Measurements from ENCODE around the gene CCR9. TPM values are rescaled to one million over a fixed set of nuclear protein-coding genes. Genes with fewer than 3 reads are reported as not detected.

CCR9 gene
- total and polyA plus RNA-seq, 9 donors, result 0.09 TPM; not detected in 8

- WGBS (ENCODE audit: insufficient coverage), result 67% methylated on average over 1 of the region's 6 CpGs
- Histone ChIP-seq H3K4me1 (ENCODE audit: control insufficient read depth, insufficient read depth, low read length) (no peaks in the 10 kb centered on the region), H3K36me3 (ENCODE audit: control insufficient read depth, insufficient read depth, low read length) (no peaks in the 10 kb centered on the region), H3K27ac (ENCODE audit: low read length) (no peak overlapping the region), H3K9me3 (replicated peaks; ENCODE audit: control insufficient read depth, low read depth, low read length) (no peaks in the 10 kb centered on the region), H3K4me3 (ENCODE audit: low read length) (no peak overlapping the region), H3K27me3 (ENCODE audit: control insufficient read depth, insufficient read depth, low read length) (no peaks in the 10 kb centered on the region)
- no peak for DNase-seq
Observed at GRCh38 chr3:45871780-45872179, 14.6 kb upstream of the CCR9 start.

DNA sequence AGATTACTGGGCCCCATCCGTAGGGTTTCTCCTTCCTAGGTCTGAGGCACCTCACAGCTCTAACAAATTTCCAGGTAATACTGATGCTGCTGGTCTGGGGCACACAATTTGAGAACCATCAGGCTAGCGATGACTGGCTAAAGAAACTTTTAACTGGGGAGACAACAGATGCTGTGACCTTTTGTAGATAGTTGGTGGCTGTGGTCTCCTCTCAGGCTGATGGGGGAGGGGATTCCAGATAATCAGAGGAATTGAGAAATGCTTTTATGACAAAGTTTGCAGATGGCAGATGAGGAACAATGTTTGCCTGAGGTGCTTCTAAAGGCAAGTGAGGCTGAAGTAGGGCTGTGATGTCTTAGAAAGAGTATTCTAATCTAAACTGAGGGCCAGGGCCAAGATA is 13.8 kb upstream of the CCR9 start:
- Histone ChIP-seq H3K9me3 (replicated peaks; ENCODE audit: control insufficient read depth, low read depth, low read length) (no peaks in the 10 kb centered on the region), H3K4me3 (ENCODE audit: low read length) (no peak overlapping the region), H3K27me3 (ENCODE audit: control insufficient read depth, insufficient read depth, low read length) (no peaks in the 10 kb centered on the region), H3K4me1 (ENCODE audit: control insufficient read depth, insufficient read depth, low read length) (no peaks in the 10 kb centered on the region), H3K36me3 (ENCODE audit: control insufficient read depth, insufficient read depth, low read length) (no peaks in the 10 kb centered on the region), H3K27ac (ENCODE audit: low read length) (no peak overlapping the region)
- no peak for DNase-seq
- WGBS (ENCODE audit: insufficient coverage), result 67% methylated on average over 1 of the region's 2 CpGs

- Histone ChIP-seq H3K27ac (ENCODE audit: low read length) (no peak overlapping the region), H3K4me3 (ENCODE audit: low read length) (no peak overlapping the region), H3K27me3 (ENCODE audit: control insufficient read depth, insufficient read depth, low read length) (no peaks in the 10 kb centered on the region), H3K4me1 (ENCODE audit: control insufficient read depth, insufficient read depth, low read length) (no peaks in the 10 kb centered on the region), H3K9me3 (replicated peaks; ENCODE audit: control insufficient read depth, low read depth, low read length) (no peaks in the 10 kb centered on the region), H3K36me3 (ENCODE audit: control insufficient read depth, insufficient read depth, low read length) (no peaks in the 10 kb centered on the region)
- no peak for DNase-seq
Observed at GRCh38 chr3:45873036-45873435, 13.3 kb upstream of the CCR9 start.

DNA sequence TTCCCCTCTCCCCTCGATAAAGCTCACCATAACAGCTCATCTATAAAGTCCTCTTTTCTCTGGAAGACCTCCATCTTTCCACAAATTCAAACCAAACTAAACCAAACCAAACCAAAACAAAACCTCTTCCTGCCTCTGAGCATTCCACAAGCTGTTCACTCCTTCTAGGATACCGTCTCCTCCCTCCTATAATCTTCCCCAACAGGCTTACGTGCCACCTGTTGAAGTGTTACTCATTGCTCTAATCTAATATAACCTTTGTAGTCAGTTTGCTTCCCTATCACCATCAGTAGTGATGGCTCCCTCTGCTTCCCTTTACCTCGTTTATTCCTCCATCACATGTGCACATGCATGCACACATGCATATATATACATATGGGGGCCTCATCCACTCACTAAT is 12.7 kb upstream of the CCR9 start:
- H3K4me1 ChIP-seq (ENCODE audit: control insufficient read depth, insufficient read depth, low read length), result no peaks in the 10 kb centered on the region
- H3K27me3 ChIP-seq (ENCODE audit: control insufficient read depth, insufficient read depth, low read length), result no peaks in the 10 kb centered on the region
- no peak for DNase-seq
- H3K36me3 ChIP-seq (ENCODE audit: control insufficient read depth, insufficient read depth, low read length), result no peaks in the 10 kb centered on the region
- no peak overlapping the region for H3K4me3 ChIP-seq (ENCODE audit: low read length)
- 73% methylated on average over 4 of the region's 4 CpGs for WGBS (ENCODE audit: insufficient coverage)
- H3K9me3 ChIP-seq (replicated peaks; ENCODE audit: control insufficient read depth, low read depth, low read length), result no peaks in the 10 kb centered on the region
- H3K27ac ChIP-seq (ENCODE audit: low read length), result no peak overlapping the region

- Histone ChIP-seq H3K27ac (ENCODE audit: low read length) (no peak overlapping the region), H3K4me3 (ENCODE audit: low read length) (no peak overlapping the region), H3K27me3 (ENCODE audit: control insufficient read depth, insufficient read depth, low read length) (no peaks in the 10 kb centered on the region), H3K9me3 (replicated peaks; ENCODE audit: control insufficient read depth, low read depth, low read length) (no peaks in the 10 kb centered on the region), H3K36me3 (ENCODE audit: control insufficient read depth, insufficient read depth, low read length) (no peaks in the 10 kb centered on the region), H3K4me1 (ENCODE audit: control insufficient read depth, insufficient read depth, low read length) (no peaks in the 10 kb centered on the region)
- no peak for DNase-seq
- WGBS (ENCODE audit: insufficient coverage), result no CpG with 5 or more reads among the region's 5 CpGs
Observed at GRCh38 chr3:45874677-45875346, 11.5 kb upstream of the CCR9 start.

DNA sequence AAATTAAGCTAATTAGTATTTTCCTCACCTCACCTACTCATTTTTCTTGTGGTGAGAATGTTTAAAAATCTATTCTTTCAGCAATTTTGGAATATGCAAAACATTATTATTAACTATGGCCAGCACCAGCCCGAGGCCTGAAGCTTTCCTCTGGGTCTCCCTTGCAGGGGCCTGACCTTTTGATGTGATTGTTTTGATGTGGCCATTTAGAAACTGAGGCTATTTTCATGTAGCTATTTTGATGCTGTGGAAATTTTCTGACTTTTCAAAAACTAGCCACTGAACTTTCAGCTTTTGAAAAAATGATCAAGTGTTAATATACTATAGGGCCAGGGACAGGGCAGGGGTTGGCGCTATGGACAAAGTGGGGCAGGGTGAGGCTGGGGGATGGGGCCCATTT is 8.2 kb upstream of the CCR9 start:
- no peaks in the 10 kb centered on the region for H3K27me3 ChIP-seq (ENCODE audit: control insufficient read depth, insufficient read depth, low read length)
- no peaks in the 10 kb centered on the region for H3K36me3 ChIP-seq (ENCODE audit: control insufficient read depth, insufficient read depth, low read length)
- no peak for DNase-seq
- H3K4me3 ChIP-seq (ENCODE audit: low read length), result no peak overlapping the region
- no peak overlapping the region for H3K27ac ChIP-seq (ENCODE audit: low read length)
- H3K4me1 ChIP-seq (ENCODE audit: control insufficient read depth, insufficient read depth, low read length), result no peaks in the 10 kb centered on the region
- WGBS (ENCODE audit: insufficient coverage), result no CpG with 5 or more reads among the region's 2 CpGs
- H3K9me3 ChIP-seq (replicated peaks; ENCODE audit: control insufficient read depth, low read depth, low read length), result no peaks in the 10 kb centered on the region

- no peak for DNase-seq
Observed at GRCh38 chr3:45880725-45881077, 5.6 kb upstream of the CCR9 start.

DNA sequence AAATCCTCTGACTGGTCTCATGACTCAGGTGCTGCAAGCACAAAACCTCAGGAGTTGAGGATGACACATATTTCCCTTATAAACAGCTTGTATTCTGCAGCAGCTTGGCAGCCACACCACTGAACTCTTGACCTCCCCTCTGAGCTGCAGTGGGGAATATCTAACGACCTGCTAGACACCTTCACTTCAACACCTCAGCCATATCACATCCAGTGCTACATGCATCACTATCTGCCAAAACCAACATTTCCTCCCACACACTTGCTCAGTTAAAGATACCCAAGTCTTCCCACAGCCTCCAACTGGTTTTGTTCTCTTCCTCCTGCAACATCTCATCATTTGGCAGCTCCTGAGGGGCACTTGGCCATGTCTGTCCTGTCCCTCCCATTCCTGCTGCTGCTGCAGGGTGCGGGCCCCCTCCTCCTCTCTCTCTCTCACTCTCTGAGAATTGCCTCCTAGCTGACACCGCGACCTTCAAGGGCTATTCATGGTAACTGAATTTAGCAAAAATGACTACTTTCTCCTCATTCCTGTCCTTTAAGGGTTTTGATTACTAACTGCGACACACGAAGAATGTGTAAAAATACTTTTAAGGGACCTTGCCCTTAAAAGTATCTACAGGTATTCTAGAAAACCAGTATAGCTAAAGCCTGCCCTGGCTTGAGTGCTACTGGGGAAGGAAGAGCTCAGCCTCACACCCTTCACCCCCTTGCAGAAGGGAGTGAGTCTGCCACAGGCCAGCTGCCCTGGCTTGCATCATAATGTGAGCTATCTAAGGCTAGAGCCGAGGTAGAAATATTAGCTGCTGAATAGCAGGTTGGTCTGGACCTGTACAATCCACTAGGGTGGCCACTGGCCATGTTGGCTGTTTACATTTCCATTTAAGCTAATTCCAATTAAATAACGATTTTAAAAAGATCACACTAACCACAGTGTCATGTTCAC is 5.0 kb upstream of the CCR9 start:
- Histone ChIP-seq H3K9me3 (replicated peaks; ENCODE audit: control insufficient read depth, low read depth, low read length) (no peaks in the 10 kb centered on the region), H3K4me3 (ENCODE audit: low read length) (no peak overlapping the region), H3K4me1 (ENCODE audit: control insufficient read depth, insufficient read depth, low read length) (no peaks in the 10 kb centered on the region), H3K27ac (ENCODE audit: low read length) (no peak overlapping the region), H3K36me3 (ENCODE audit: control insufficient read depth, insufficient read depth, low read length) (no peaks in the 10 kb centered on the region), H3K27me3 (ENCODE audit: control insufficient read depth, insufficient read depth, low read length) (no peaks in the 10 kb centered on the region)
- WGBS (ENCODE audit: insufficient coverage), result 21% methylated on average over 2 of the region's 8 CpGs
- DNase-seq, result no peak

More at GRCh38 chr3:45880725-45881077, 5.6 kb upstream of the CCR9 start:
- WGBS (ENCODE audit: insufficient coverage), result no CpG with 5 or more reads among the region's 3 CpGs
- H3K36me3 ChIP-seq (ENCODE audit: control insufficient read depth, insufficient read depth, low read length), result no peaks in the 10 kb centered on the region
- H3K4me3 ChIP-seq (ENCODE audit: low read length), result no peak overlapping the region
- H3K27me3 ChIP-seq (ENCODE audit: control insufficient read depth, insufficient read depth, low read length), result no peaks in the 10 kb centered on the region
- H3K27ac ChIP-seq (ENCODE audit: low read length), result no peak overlapping the region
- H3K9me3 ChIP-seq (replicated peaks; ENCODE audit: control insufficient read depth, low read depth, low read length), result no peaks in the 10 kb centered on the region
- H3K4me1 ChIP-seq (ENCODE audit: control insufficient read depth, insufficient read depth, low read length), result no peaks in the 10 kb centered on the region

- H3K27ac ChIP-seq (ENCODE audit: low read length), result no peak overlapping the region
- WGBS (ENCODE audit: insufficient coverage), result 73% methylated on average over 17 of the region's 23 CpGs
Observed at GRCh38 chr3:45884368-45885201, 1.8 kb upstream of the CCR9 start.

GRCh38 chr3:45887285-45887684 is 942 bp downstream of the CCR9 start:
- H3K9me3 ChIP-seq (replicated peaks; ENCODE audit: control insufficient read depth, low read depth, low read length), result no peaks in the 10 kb centered on the region
- H3K27ac ChIP-seq (ENCODE audit: low read length), result no peak overlapping the region
- no peaks in the 10 kb centered on the region for H3K36me3 ChIP-seq (ENCODE audit: control insufficient read depth, insufficient read depth, low read length)
- 50% methylated on average over 4 of the region's 4 CpGs for WGBS (ENCODE audit: insufficient coverage)
- no peaks in the 10 kb centered on the region for H3K4me1 ChIP-seq (ENCODE audit: control insufficient read depth, insufficient read depth, low read length)
- H3K27me3 ChIP-seq (ENCODE audit: control insufficient read depth, insufficient read depth, low read length), result peaks cover 3% of the 10 kb centered on the region
- DNase-seq, result no peak
- no peak overlapping the region for H3K4me3 ChIP-seq (ENCODE audit: low read length)

More at GRCh38 chr3:45884368-45885201, 1.8 kb upstream of the CCR9 start:
- Histone ChIP-seq H3K4me1 (ENCODE audit: control insufficient read depth, insufficient read depth, low read length) (no peaks in the 10 kb centered on the region), H3K4me3 (ENCODE audit: low read length) (no peak overlapping the region), H3K36me3 (ENCODE audit: control insufficient read depth, insufficient read depth, low read length) (no peaks in the 10 kb centered on the region), H3K9me3 (replicated peaks; ENCODE audit: control insufficient read depth, low read depth, low read length) (no peaks in the 10 kb centered on the region), H3K27me3 (ENCODE audit: control insufficient read depth, insufficient read depth, low read length) (peaks cover 3% of the 10 kb centered on the region)
- DNase-seq, result no peak

All from muscle of leg (tissue), 11 donors.